ENCODE results near the gene RASSF3.

RASSF3 gene

GRCh38 chr12:64634508-64635092 lies 24.3 kb downstream of the RASSF3 start:
- Histone ChIP-seq H3K9me3 (no peaks in the 10 kb centered on the region), H3K27me3 (no peaks in the 10 kb centered on the region), H3K4me1 (peaks cover 14% of the 10 kb centered on the region), H3K4me3 (ENCODE audit: low read depth, low read length) (no peak overlapping the region), H3K36me3 (no peaks in the 10 kb centered on the region; the same call in none of the 2 replicates)
- TF ChIP-seq CTCF (IDR thresholded peaks at IDR 0.05; ENCODE audit: low read depth, low read length) = no peak
- DNase-seq = no peak

- no peak for DNase-seq
- Histone ChIP-seq H3K4me3 (ENCODE audit: low read depth, low read length) (0 out of 2 replicates have a peak overlapping the region, but pooled peaks have one; percentile 3), H3K4me1 (peaks cover 14% of the 10 kb centered on the region), H3K36me3 (no peaks in the 10 kb centered on the region; the same call in none of the 2 replicates), H3K9me3 (no peaks in the 10 kb centered on the region), H3K27me3 (no peaks in the 10 kb centered on the region)
- TF ChIP-seq CTCF (IDR thresholded peaks at IDR 0.05; ENCODE audit: low read depth, low read length) = no peak
These were observed 25.2 kb downstream of the RASSF3 start for GRCh38 chr12:64635356-64635998.

GRCh38 chr12:64636856-64637255 lies 26.6 kb downstream of the RASSF3 start:
- H3K9me3 ChIP-seq = no peaks in the 10 kb centered on the region
- no peak for DNase-seq
- H3K4me3 ChIP-seq (ENCODE audit: low read depth, low read length) = no peak overlapping the region
- H3K36me3 ChIP-seq = no peaks in the 10 kb centered on the region; the same call in none of the 2 replicates
- H3K4me1 ChIP-seq = peaks cover 14% of the 10 kb centered on the region
- no peak for TF ChIP-seq CTCF (IDR thresholded peaks at IDR 0.05; ENCODE audit: low read depth, low read length)
- H3K27me3 ChIP-seq = no peaks in the 10 kb centered on the region

- no peaks in the 10 kb centered on the region for H3K36me3 ChIP-seq
- no peak for TF ChIP-seq CTCF (IDR thresholded peaks at IDR 0.05; ENCODE audit: low read depth, low read length)
- H3K9me3 ChIP-seq = no peaks in the 10 kb centered on the region
- H3K4me3 ChIP-seq (ENCODE audit: low read depth, low read length) = no peak overlapping the region
- H3K4me1 ChIP-seq = peaks cover 9% of the 10 kb centered on the region
- no peak for DNase-seq
- H3K27me3 ChIP-seq = no peaks in the 10 kb centered on the region
These were observed 29.2 kb downstream of the RASSF3 start for GRCh38 chr12:64639466-64639865.

GRCh38 chr12:64646318-64646717 lies 36.0 kb downstream of the RASSF3 start:
- peaks cover 14% of the 10 kb centered on the region for H3K4me1 ChIP-seq
- TF ChIP-seq CTCF (IDR thresholded peaks at IDR 0.05; ENCODE audit: low read depth, low read length) = no peak
- H3K9me3 ChIP-seq = no peaks in the 10 kb centered on the region
- no peaks in the 10 kb centered on the region for H3K27me3 ChIP-seq
- DNase-seq = no peak
- H3K36me3 ChIP-seq = no peaks in the 10 kb centered on the region
- H3K4me3 ChIP-seq (ENCODE audit: low read depth, low read length) = no peak overlapping the region

GRCh38 chr12:64649487-64649886 lies 39.2 kb downstream of the RASSF3 start:
- Histone ChIP-seq H3K9me3 (no peaks in the 10 kb centered on the region), H3K4me1 (peaks cover 20% of the 10 kb centered on the region), H3K27me3 (no peaks in the 10 kb centered on the region), H3K36me3 (no peaks in the 10 kb centered on the region), H3K4me3 (ENCODE audit: low read depth, low read length) (no peak overlapping the region)
- DNase-seq = no peak
- TF ChIP-seq CTCF (IDR thresholded peaks at IDR 0.05; ENCODE audit: low read depth, low read length) = no peak

All from BE2C (cell line).